Measurements from ENCODE around the gene AOC1. TPM values are rescaled to one million over a fixed set of nuclear protein-coding genes. Genes with fewer than 3 reads are reported as not detected.

Gene AOC1
- total RNA-seq, 2 experiments from 2014 or later: not detected

DNA sequence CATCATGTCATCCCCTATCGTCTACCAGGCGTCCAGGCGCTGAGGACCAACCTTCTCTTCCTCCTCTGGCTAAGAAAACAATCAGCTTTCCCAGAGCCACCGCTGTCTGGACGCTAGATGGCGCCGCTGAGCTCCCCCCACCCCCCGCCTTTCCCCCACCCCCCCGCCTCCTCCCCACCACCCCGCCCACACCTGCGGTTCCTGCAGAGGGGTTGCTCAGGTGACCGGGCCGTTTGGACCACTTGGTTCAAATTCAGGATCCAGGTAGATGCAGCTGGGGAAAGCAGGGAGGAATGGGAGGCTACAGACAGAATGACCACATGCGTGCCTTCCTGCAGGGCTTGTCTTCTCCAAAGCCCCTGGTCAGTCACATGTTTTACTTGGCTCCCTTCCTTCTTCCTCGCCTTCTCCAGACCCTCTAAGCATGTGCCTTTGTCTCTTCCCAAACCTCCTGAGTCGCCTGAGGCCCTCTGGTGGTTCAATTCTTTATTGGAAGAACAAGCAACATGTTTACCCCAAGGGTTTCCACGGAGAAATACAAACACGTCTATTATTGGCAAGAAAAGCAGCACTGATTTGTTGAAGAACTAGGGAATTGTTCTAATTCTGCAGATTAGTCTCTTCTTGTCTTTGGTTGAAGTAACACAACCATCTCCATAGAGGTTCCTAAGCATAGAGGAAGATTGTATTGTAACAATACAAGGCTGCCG is 24.7 kb downstream of the AOC1 start:
- H3K36me3 Mint-ChIP-seq: peaks cover 12% of the 10 kb centered on the region
- H3K9me3 Mint-ChIP-seq (ENCODE audit: low read depth): peaks cover 12% of the 10 kb centered on the region
- H3K27ac Mint-ChIP-seq: no peak overlapping the region
- no peak overlapping the region for H3K4me3 Mint-ChIP-seq
- CTCF ChIA-PET: interaction anchor here (0.7 to 4.0 kb wide), 13 partner anchors 9 to 247 kb away, joined by 3 to 34 read pairs (median 4); no protein-coding TSS in a partner anchor
- peaks cover 62% of the 10 kb centered on the region for H3K27me3 Mint-ChIP-seq
- no peak for DNase-seq
- H3K4me1 Mint-ChIP-seq: peaks cover 2% of the 10 kb centered on the region
- ATAC-seq: peak; percentile 23

DNA sequence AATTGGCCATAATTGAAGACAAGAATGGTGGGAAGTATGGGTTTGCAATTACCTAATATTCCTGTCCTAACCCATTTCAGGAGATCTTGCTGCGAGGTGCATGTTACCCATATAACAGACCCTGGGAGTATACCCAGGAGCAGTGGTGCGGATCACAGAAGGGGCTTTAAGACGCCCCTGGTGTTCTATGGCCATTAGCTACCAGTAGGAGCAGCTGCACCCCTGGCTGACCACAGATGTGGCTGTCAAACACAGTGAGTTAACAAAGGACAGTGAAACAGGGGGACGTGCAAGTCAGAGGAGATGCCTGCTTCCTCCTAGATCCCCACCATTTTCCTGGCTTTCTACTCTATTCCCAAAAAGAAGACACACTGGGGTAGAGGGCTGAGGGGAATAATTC is 25.2 kb downstream of the AOC1 start:
- H3K9me3 Mint-ChIP-seq (ENCODE audit: low read depth): peaks cover 12% of the 10 kb centered on the region
- peaks cover 12% of the 10 kb centered on the region for H3K36me3 Mint-ChIP-seq
- CTCF ChIA-PET: interaction anchor here (0.8 to 4.0 kb wide), 8 partner anchors 10 to 300 kb away, joined by 3 to 34 read pairs (median 4); partner anchors contain the start of gene ABCB8
- DNase-seq (no peak), ATAC-seq (no peak)
- H3K4me1 Mint-ChIP-seq: peaks cover 2% of the 10 kb centered on the region
- H3K27me3 Mint-ChIP-seq: peaks cover 65% of the 10 kb centered on the region
- no peak overlapping the region for H3K27ac Mint-ChIP-seq
- no peak overlapping the region for H3K4me3 Mint-ChIP-seq

DNA sequence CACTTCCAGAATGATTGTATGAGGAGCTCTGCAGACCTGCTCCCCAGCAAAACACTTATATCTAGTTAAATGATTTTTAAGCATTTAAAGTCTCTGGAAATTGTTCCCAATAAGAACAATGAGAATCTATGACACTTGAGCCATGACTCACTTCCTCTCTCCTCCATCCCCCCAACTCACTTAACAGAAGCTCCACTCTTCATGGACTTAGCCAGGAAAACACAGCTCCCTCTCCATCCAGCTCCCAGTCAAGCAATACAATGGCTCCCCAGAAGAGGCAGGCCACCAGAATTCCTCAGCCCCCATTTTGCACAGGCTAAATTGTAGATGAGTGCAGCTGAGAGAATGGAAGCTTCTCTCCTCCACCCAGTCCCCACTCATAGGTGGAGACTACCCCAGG is 27.0 kb downstream of the AOC1 start:
- Mint-ChIP-seq H3K4me3 (no peak overlapping the region), H3K27ac (no peak overlapping the region), H3K36me3 (peaks cover 17% of the 10 kb centered on the region), H3K27me3 (peaks cover 63% of the 10 kb centered on the region), H3K4me1 (peaks cover 2% of the 10 kb centered on the region), H3K9me3 (ENCODE audit: low read depth) (peaks cover 12% of the 10 kb centered on the region)
- ATAC-seq (no peak), DNase-seq (no peak)
- CTCF ChIA-PET: interaction anchor here (0.9 to 4.0 kb wide), 7 partner anchors 12 to 245 kb away, joined by 3 to 34 read pairs (median 4); no protein-coding TSS in a partner anchor

DNA sequence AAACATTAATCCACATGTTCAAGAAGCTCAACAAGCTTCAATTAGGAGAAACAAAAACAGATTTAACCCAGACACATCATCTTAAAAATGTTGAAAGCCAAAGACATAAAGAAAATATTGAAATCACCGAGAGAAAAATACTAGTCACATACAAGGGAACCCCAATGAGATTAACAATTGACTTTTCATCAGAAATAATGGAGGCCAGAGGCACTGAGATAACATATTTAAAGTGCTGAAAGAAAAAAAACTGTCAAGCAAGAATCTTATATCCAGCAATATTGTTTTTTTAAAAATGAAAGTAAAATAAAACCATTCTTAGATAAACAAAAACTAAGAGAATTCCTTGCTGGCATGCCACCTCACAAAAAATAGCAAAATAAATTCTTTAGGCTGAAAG is 28.9 kb downstream of the AOC1 start:
- CTCF ChIA-PET: interaction anchor here (0.7 kb wide), 1 partner anchor 17 kb away, joined by 3 read pairs; no protein-coding TSS in a partner anchor
- no peak overlapping the region for H3K4me3 Mint-ChIP-seq
- DNase-seq (no peak), ATAC-seq (no peak)
- peaks cover 2% of the 10 kb centered on the region for H3K4me1 Mint-ChIP-seq
- no peak overlapping the region for H3K27ac Mint-ChIP-seq
- peaks cover 13% of the 10 kb centered on the region for H3K9me3 Mint-ChIP-seq (ENCODE audit: low read depth)
- peaks cover 51% of the 10 kb centered on the region for H3K27me3 Mint-ChIP-seq
- peaks cover 17% of the 10 kb centered on the region for H3K36me3 Mint-ChIP-seq

DNA sequence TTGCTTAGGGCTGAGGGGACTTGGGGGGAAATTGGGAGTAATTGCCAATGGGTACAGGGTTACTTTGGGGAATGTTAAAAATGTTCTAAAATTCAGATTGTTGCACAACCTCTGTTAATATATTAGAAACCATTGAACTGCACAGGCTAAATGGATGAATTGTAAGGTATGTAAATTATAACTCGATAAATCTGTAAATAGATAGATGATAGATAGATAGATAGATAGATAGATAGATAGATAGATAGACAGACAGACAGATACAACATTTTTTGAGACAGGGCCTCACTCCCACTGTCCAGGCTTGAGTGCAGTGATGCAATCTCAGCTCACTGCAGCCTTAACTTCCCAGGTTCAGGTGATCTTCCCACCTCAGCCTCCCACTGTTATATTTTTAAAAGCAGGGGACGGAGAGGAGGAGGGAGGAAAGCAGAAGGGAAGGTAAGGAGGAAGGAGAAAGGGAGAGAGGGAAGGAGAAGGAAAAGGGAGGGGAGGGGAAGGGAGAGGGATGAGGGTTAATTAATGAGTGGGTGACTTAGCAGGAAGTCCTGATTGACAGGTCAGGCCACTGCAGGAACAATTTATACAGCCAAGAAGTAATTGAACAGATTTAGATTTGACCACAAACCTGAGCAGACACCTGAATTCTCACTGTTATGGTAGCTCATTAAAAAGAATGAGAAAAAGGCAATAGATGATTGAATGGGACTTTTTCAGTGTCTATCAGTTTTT is 38.7 kb downstream of the AOC1 start:
- CTCF ChIA-PET: interaction anchor here (1.3 kb wide), 1 partner anchor 15 kb away, joined by 5 read pairs; no protein-coding TSS in a partner anchor
- DNase-seq: no peak
- no peak for ATAC-seq
- H3K4me1 Mint-ChIP-seq: no peaks in the 10 kb centered on the region
- H3K36me3 Mint-ChIP-seq: peaks cover 2% of the 10 kb centered on the region
- no peak overlapping the region for H3K4me3 Mint-ChIP-seq
- peaks cover 27% of the 10 kb centered on the region for H3K27me3 Mint-ChIP-seq
- H3K9me3 Mint-ChIP-seq (ENCODE audit: low read depth): no peaks in the 10 kb centered on the region
- no peak overlapping the region for H3K27ac Mint-ChIP-seq

DNA sequence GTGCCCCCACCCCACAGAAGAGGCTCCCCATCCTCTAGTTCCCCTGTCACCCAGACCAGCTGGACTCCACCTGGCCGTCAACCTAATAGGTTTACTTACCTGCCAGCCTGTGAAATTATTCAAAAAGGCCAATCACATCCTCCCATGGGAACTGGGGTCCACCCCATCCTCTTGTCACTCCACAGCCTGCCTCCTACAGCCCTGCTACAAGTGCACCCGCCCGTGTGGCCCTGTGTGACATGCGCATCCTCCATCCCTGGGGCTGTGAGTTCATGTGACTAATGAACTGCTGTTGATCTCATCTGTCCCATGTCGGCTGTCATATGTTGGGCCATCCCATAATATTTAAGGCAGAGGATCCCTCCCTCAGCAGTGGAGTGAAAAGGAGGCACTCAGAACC is 39.4 kb downstream of the AOC1 start:
- Mint-ChIP-seq H3K4me3 (no peak overlapping the region), H3K9me3 (ENCODE audit: low read depth) (no peaks in the 10 kb centered on the region), H3K4me1 (no peaks in the 10 kb centered on the region), H3K27me3 (peaks cover 33% of the 10 kb centered on the region), H3K36me3 (peaks cover 2% of the 10 kb centered on the region), H3K27ac (no peak overlapping the region)
- DNase-seq (no peak), ATAC-seq (no peak)
- CTCF ChIA-PET: interaction anchor here (1.3 kb wide), 1 partner anchor 16 kb away, joined by 5 read pairs; no protein-coding TSS in a partner anchor

DNA sequence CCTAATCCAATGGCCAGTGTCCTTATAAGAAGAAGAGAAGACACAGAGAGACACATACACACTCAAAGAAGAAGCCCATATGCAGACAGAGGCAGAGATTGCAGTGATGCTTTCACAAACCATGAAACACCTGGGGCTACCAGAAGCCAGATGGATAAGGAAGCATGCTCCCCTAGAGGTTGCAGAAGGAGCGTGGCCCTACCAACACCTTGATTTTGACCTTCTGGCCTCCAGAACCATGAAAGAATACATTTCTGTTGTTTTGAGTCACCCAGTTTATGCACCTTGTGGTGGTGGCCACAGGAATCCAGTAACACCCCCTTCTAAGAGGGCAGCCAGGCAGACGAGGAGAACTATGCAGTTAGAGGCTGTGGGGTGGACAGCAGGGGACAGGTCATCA is 43.5 kb downstream of the AOC1 start:
- CTCF ChIA-PET: no interaction called here

DNA sequence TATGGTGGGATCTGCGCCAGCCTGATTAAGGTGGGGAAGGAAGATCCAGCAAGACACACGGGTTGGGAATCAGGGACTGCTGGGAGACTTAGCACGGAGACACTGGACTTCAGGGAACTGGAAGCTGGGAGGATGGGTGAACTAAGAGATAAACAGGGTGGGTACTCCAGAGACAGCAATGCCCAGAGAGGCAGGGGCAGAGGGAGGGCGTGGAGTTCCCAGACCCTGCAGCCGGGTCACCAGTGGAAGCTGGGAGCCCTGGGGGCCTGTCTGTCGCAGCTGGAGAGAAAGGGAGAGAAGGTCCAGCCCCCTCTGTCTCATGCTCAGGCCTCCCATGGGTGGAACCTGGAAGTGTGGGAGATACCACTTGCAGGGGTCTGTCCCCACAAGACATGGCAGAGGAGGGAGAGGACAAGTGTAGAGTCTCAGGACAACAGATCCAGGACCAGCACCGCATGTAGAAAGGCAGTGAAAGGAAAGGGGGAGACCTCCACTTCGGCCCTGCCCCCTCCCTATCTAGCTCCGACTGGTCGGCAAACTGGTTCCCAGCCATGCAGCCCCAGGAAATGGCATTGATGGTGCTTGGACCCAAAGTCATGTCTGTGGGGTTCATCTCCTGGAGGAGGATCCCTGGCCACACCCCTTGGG is 44.4 kb downstream of the AOC1 start:
- Mint-ChIP-seq H3K4me3 (no peak overlapping the region), H3K36me3 (no peaks in the 10 kb centered on the region), H3K27ac (no peak overlapping the region), H3K4me1 (peaks cover 12% of the 10 kb centered on the region), H3K27me3 (peaks cover 67% of the 10 kb centered on the region), H3K9me3 (ENCODE audit: low read depth) (no peaks in the 10 kb centered on the region)
- DNase-seq (no peak), ATAC-seq (no peak)
- CTCF ChIA-PET: interaction anchor here (2.4 kb wide), 1 partner anchor 34 kb away, joined by 10 read pairs; no protein-coding TSS in a partner anchor

More for the DNA sequence above, 43.5 kb downstream of the AOC1 start:
- H3K27me3 Mint-ChIP-seq: peaks cover 65% of the 10 kb centered on the region
- H3K27ac Mint-ChIP-seq: no peak overlapping the region
- no peaks in the 10 kb centered on the region for H3K9me3 Mint-ChIP-seq (ENCODE audit: low read depth)
- no peaks in the 10 kb centered on the region for H3K36me3 Mint-ChIP-seq
- no peak for DNase-seq
- H3K4me1 Mint-ChIP-seq: peaks cover 12% of the 10 kb centered on the region
- ATAC-seq: no peak
- H3K4me3 Mint-ChIP-seq: no peak overlapping the region

DNA sequence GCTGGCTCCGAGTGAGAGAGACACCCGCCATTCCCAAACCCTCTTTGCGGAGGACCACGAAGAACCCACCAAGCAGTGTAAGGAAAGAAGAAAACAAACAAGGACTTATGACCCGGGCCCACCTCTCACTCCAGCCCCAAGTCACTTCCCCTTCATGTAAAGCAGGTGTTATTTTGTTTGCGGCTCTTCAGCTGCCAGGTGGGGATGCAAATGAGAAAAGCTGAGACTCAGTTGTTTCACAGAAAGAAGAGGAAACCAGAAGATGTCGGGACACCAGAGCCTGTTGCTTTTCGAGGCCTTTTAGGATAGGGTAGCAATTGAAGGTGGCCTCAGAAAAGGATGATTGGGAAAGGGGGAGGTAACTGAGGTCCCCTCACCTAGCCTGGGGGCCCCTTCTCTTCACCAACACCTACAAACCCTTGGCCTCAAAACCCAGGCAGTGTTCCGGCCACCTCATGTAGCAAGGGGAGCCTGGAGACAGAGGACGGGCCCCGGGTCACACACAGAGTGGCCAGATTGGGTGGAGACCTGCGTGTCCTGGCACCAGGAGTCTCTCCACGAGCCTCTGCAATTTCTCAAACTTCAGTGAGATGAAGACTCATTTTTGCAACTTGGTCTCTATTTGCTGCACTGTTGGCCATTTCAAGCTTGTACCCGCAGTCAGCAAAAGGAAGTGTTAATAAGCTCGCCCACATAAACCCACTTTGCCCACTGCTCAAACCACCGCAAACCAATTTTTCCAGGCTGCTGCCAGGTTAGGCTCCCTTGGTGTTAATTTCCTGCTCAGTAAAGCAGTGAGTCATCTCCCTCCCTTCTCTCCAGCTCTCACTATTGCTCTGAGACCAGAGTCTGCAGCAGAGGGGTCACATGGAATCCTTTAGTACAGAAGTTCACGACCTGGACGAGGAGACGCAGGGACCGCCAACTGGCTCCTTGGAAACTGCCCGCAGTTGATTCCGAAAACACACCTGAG is 45.5 kb downstream of the AOC1 start:
- Mint-ChIP-seq H3K36me3 (no peaks in the 10 kb centered on the region), H3K4me1 (peaks cover 12% of the 10 kb centered on the region), H3K9me3 (ENCODE audit: low read depth) (no peaks in the 10 kb centered on the region), H3K27me3 (peaks cover 75% of the 10 kb centered on the region), H3K27ac (no peak overlapping the region), H3K4me3 (no peak overlapping the region)
- CTCF ChIA-PET: interaction anchor here (0.6 to 2.4 kb wide), 56 partner anchors 9 to 268 kb away, joined by 3 to 36 read pairs (median 4); partner anchors contain the start of gene NOS3
- DNase-seq (no peak), ATAC-seq (peak; percentile 28)

DNA sequence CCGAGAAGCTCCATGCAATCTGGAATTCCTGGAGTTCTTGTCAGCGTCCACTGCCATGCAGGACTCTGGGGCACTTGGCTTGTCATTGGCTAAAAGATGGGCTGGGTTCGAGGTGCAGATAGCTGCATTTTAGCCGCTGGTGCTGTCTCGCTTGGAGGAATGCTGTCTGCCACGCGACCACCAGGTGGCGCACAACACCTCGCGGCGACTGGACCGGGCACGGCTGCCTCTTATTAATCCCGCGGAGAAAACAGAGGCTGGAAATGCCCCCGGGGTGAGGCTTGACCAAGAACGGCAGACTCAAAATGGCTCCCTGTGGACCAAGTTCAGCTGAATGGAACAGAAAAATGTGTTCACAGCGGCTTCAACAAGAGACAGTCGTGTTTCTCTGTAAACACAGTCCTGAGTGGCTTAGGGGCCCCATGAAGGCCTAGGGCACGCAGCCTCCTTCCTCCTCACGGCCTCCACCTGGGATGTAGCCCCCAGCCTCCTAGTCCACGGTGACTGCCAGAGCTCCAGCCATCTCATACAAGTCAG is 46.2 kb downstream of the AOC1 start:
- peak; percentile 86 for ATAC-seq
- CTCF ChIA-PET: interaction anchor here (0.6 to 2.4 kb wide), 57 partner anchors 8 to 268 kb away, joined by 3 to 36 read pairs (median 4); partner anchors contain the start of gene NOS3
- H3K36me3 Mint-ChIP-seq: no peaks in the 10 kb centered on the region
- H3K9me3 Mint-ChIP-seq (ENCODE audit: low read depth): no peaks in the 10 kb centered on the region
- H3K27me3 Mint-ChIP-seq: peaks cover 74% of the 10 kb centered on the region
- H3K4me1 Mint-ChIP-seq: peaks cover 12% of the 10 kb centered on the region
- DNase-seq: peak; percentile 81
- no peak overlapping the region for H3K4me3 Mint-ChIP-seq
- H3K27ac Mint-ChIP-seq: no peak overlapping the region

DNA sequence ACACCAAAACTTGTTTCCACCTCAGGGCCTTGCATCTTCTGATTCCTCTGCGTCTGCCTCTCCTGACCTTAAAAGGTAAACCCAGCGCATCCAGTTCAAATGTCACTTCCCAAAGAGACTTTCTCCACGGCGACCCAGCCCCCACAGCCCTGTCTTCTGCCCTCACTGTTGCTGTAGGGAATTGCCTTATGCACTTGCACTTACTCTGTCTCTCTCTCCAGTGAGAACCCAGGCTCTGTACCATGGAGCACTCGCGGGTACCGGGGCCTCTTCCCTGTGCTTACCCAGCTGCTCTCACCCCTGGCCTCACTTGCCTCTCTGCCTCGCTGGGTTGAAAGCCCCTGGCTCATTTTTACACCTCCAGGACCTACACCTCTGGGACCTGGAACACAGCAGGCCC is 48.4 kb downstream of the AOC1 start:
- ATAC-seq: no peak
- Mint-ChIP-seq H3K27ac (no peak overlapping the region), H3K4me3 (no peak overlapping the region), H3K27me3 (peaks cover 79% of the 10 kb centered on the region), H3K4me1 (peaks cover 12% of the 10 kb centered on the region), H3K36me3 (no peaks in the 10 kb centered on the region), H3K9me3 (ENCODE audit: low read depth) (no peaks in the 10 kb centered on the region)
- no peak for DNase-seq
- CTCF ChIA-PET: interaction anchor here (1.5 kb wide), 1 partner anchor 85 kb away, joined by 4 read pairs; no protein-coding TSS in a partner anchor
